ENCODE data around the gene SETD5.

The SETD5 gene

GRCh38 chr3:9397332-9397905, at the start of gene SETD5:
Gene SETD5 (plus strand): TSS chr3:9397615. CDS start chr3:9428939, 31,324 bp downstream.
- DNase-seq = peak; percentile 98

- no peak for DNase-seq
Measured at GRCh38 chr3:9347887-9348286, 49.5 kb upstream of the SETD5 start.

- DNase-seq = no peak
Measured at GRCh38 chr3:9349321-9350117, 47.9 kb upstream of the SETD5 start.

GRCh38 chr3:9351709-9352126, 45.7 kb upstream of the SETD5 start:
- DNase-seq = no peak

GRCh38 chr3:9352917-9353752, 44.3 kb upstream of the SETD5 start:
- peak; percentile 35 for DNase-seq

GRCh38 chr3:9361691-9362388, 35.6 kb upstream of the SETD5 start:
- no peak for DNase-seq

- DNase-seq = peak; percentile 94
Measured at GRCh38 chr3:9362731-9363530, 34.5 kb upstream of the SETD5 start, which contains the start of gene THUMPD3. Gene THUMPD3 (plus strand): TSS chr3:9363054. CDS start chr3:9365069, 2,015 bp downstream.

- DNase-seq = no peak
Measured at GRCh38 chr3:9369508-9369907, 27.9 kb upstream of the SETD5 start.

- DNase-seq = no peak
Measured at GRCh38 chr3:9373465-9373864, 23.9 kb upstream of the SETD5 start.

GRCh38 chr3:9377981-9378380, 19.4 kb upstream of the SETD5 start:
- no peak for DNase-seq

- DNase-seq = no peak
Measured at GRCh38 chr3:9379327-9379726, 18.1 kb upstream of the SETD5 start.

- no peak for DNase-seq
Measured at GRCh38 chr3:9380014-9380413, 17.4 kb upstream of the SETD5 start.

GRCh38 chr3:9384141-9384828, 13.1 kb upstream of the SETD5 start:
- DNase-seq = no peak

GRCh38 chr3:9385187-9386077, 12.0 kb upstream of the SETD5 start:
- DNase-seq = no peak

GRCh38 chr3:9386078-9386459, 11.3 kb upstream of the SETD5 start:
- no peak for DNase-seq

GRCh38 chr3:9386501-9387321, 10.7 kb upstream of the SETD5 start:
- no peak for DNase-seq

GRCh38 chr3:9387322-9387655, 10.1 kb upstream of the SETD5 start:
- DNase-seq = no peak

- DNase-seq = no peak
Measured at GRCh38 chr3:9388142-9388541, 9.3 kb upstream of the SETD5 start.

- no peak for DNase-seq
Measured at GRCh38 chr3:9388562-9389272, 8.7 kb upstream of the SETD5 start.
